ENCODE results near the gene RPS15. TPM values are rescaled to one million over a fixed set of nuclear protein-coding genes. Genes with fewer than 3 reads are reported as not detected.

The RPS15 gene
- total and polyA plus RNA-seq, 4 donors = 296 to 954 (median 414) TPM

GRCh38 chr19:1440418-1440801 is 2.2 kb downstream of the RPS15 start:
- WGBS = 92% methylated on average over 15 of the region's 15 CpGs
- peaks cover 9 to 22% (median 16%) of the 10 kb centered on the region in 4 donors for H3K4me1 ChIP-seq (ENCODE audit: control insufficient read depth in 4 of 4, insufficient read depth in 4 of 4, low read length in 3 of 4)

More at GRCh38 chr19:1440418-1440801, 2.2 kb downstream of the RPS15 start:
- TF ChIP-seq GABPA (IDR thresholded peaks at IDR 0.05 in 1 of 2, conservative IDR thresholded peaks at IDR 0.05 in 1 of 2) = no peak
- no peak for TF ChIP-seq HNF4G (IDR thresholded peaks at IDR 0.05)
- TF ChIP-seq TAF1 (conservative IDR thresholded peaks at IDR 0.05) = no peak
- TF ChIP-seq, protein P1, sequence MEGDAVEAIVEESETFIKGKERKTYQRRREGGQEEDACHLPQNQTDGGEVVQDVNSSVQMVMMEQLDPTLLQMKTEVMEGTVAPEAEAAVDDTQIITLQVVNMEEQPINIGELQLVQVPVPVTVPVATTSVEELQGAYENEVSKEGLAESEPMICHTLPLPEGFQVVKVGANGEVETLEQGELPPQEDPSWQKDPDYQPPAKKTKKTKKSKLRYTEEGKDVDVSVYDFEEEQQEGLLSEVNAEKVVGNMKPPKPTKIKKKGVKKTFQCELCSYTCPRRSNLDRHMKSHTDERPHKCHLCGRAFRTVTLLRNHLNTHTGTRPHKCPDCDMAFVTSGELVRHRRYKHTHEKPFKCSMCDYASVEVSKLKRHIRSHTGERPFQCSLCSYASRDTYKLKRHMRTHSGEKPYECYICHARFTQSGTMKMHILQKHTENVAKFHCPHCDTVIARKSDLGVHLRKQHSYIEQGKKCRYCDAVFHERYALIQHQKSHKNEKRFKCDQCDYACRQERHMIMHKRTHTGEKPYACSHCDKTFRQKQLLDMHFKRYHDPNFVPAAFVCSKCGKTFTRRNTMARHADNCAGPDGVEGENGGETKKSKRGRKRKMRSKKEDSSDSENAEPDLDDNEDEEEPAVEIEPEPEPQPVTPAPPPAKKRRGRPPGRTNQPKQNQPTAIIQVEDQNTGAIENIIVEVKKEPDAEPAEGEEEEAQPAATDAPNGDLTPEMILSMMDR (IDR thresholded peaks at IDR 0.05; ENCODE audit: low read depth, low read length, missing input control) = no peak
- no peak for TF ChIP-seq REST (IDR thresholded peaks at IDR 0.05)
- no peak for TF ChIP-seq SP1 (IDR thresholded peaks at IDR 0.05)
- no peak for TF ChIP-seq YY1 (IDR thresholded peaks at IDR 0.05)
- TF ChIP-seq ATF3 (IDR thresholded peaks at IDR 0.05) = no peak
- TF ChIP-seq NR2F2 (IDR thresholded peaks at IDR 0.05) = no peak
- TF ChIP-seq FOXA2 (IDR thresholded peaks at IDR 0.05) = no peak
- no peak for TF ChIP-seq JUND (IDR thresholded peaks at IDR 0.05)
- TF ChIP-seq ZBTB33 (IDR thresholded peaks at IDR 0.05) = no peak
- no peak for TF ChIP-seq HNF4A (conservative IDR thresholded peaks at IDR 0.05)
- TF ChIP-seq MAX (IDR thresholded peaks at IDR 0.05) = no peak
- TF ChIP-seq EGR1 (IDR thresholded peaks at IDR 0.05; ENCODE audit: low read depth in 2 of 2) = no peak
- no peak for TF ChIP-seq RAD21 (IDR thresholded peaks at IDR 0.05)
- no peak for TF ChIP-seq RXRA (IDR thresholded peaks at IDR 0.05)
- no peak for TF ChIP-seq FOXA1 (IDR thresholded peaks at IDR 0.05)
- Histone ChIP-seq H3K27me3 (ENCODE audit: control insufficient read depth in 4 of 4, insufficient read depth in 4 of 4, low read length in 3 of 4) (peaks cover 0 to under 1% (median 0%) of the 10 kb centered on the region in 4 donors), H3K9me3 (ENCODE audit: control insufficient read depth in 4 of 4, low read length in 3 of 4) (no peaks in the 10 kb centered on the region), H3K9ac (ENCODE audit: low read depth in 1 of 2, low read length in 2 of 2) (no peak overlapping the region), H3K4me3 (ENCODE audit: low read depth in 1 of 3, low read length in 3 of 3) (no peak overlapping the region), H3K36me3 (ENCODE audit: control insufficient read depth in 4 of 4, insufficient read depth in 3 of 4, low read depth in 1 of 4, low read length in 3 of 4) (peaks cover 11 to 28% (median 14%) of the 10 kb centered on the region in 4 donors), H3K27ac (ENCODE audit: low read depth in 1 of 2, low read length in 2 of 2) (no peak overlapping the region)
- no peak for DNase-seq (ENCODE audit: low spot score)
